Activated CD8-positive, alpha-beta memory T cell treated with anti-CD3 and anti-CD28 coated beads, Interleukin-2, amount 50 U/mL, for 48 hours (primary cell): ENCODE data around the gene RTP1.

Experiments used
- DNase-seq: peaks from one replicate; pipeline ENCODE4 v3.0.0-alpha.2; 2020

RTP1 gene

DNA sequence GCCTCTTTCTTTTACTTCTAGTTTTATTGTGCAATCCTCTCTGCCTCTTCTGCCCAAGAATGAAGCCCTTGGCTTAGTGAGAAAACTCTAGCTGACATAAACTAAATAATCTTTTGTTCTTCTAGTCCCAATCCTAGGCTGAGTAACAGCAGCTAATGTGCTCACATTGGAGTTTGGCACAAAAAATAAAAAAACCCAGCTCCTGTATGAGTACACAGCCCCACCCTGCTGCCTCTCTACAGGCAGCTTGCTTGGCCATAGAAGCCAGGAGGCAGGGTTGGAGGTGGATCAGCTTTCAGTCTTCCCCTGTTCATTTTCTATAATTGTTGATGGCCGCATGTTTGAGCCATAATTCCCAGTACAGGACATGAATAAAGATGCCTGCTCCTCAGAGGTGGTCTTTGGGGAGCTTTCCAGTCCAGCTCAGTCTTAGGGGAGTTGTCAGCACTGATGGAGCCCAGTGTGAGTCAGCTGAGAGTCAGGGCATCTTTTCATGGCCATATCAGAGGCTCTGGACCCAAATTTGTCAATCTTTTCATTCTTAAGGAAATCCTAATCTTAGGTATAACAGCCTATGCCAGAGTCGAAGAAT is 46.7 kb downstream of the RTP1 start:
- no peak for DNase-seq

DNA sequence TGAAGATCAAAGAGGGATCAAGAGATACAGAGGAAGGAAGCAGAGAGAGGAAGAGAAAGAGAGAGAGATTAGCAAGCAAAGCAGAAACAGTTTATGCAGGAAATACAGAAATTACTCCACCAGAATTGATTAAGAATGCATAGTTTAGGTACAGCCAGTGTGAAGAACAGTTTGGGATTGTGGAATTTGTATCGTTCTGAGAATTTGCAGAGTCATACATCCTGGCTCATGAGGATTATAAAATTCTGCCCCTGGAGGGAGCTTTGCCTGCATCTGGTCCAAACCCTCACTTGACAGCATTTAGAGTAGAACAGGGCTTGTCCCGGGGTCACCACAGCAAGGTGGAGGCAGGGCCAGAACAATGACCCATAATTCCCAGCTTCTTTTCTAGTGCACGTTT is 50.1 kb downstream of the RTP1 start:
- DNase-seq: no peak
